HepG2 (cell line): ENCODE results near the gene ITPK1. TPM values are rescaled to one million over a fixed set of nuclear protein-coding genes. Genes with fewer than 3 reads are reported as not detected.

Experiments used
- ATM ChIP-seq: fragments of 450-650 bp; IDR thresholded peaks from 2 replicates; pipeline ENCODE4 v1.7.1; 2017; ENCODE audit warnings: mild to moderate bottlenecking, borderline replicate concordance
- CENPX ChIP-seq: sonication (generic); formaldehyde crosslinking; IDR thresholded peaks from 2 replicates; pipeline ENCODE4 v1.9.0; 2021; ENCODE audit warnings: mild to moderate bottlenecking, missing genetic modification reagents, moderate library complexity
- CHD4 ChIP-seq: fragments of 200-600 bp; sonication (generic); IDR thresholded peaks from 2 replicates; pipeline ENCODE4 v1.7.0; 2017; ENCODE audit warnings: mild to moderate bottlenecking, low read length, borderline replicate concordance
- ELF3 ChIP-seq: IDR thresholded peaks from 2 replicates; pipeline ENCODE4 v1.6.1; 2016; ENCODE audit warnings: missing genetic modification reagents, missing compliant biosample characterization
- GABPA ChIP-seq, 2 experiments: IDR thresholded peaks; 2 replicates each; pipeline ENCODE4 v1.6.1; 2011 to 2016; ENCODE audit warnings: low read depth in 2 of 2, low read length in 1 of 2, missing biosample characterization in 1 of 2, missing genetic modification characterization in 1 of 2
- HMG20B ChIP-seq: conservative IDR thresholded peaks from 2 replicates; pipeline ENCODE4 v1.6.1; 2016; ENCODE audit warnings: missing genetic modification reagents, missing compliant biosample characterization
- IRX3 ChIP-seq: sonication (generic); formaldehyde crosslinking; IDR thresholded peaks from 2 replicates; pipeline ENCODE4 v1.8.1; 2023; ENCODE audit warnings: mild to moderate bottlenecking, low read depth, missing genetic modification reagents, borderline replicate concordance
- NONO ChIP-seq, 2 experiments: fragments of 450-650 bp in 1 of 2; sonication (generic) in 1 of 2; formaldehyde crosslinking in 1 of 2; IDR thresholded peaks in 1 of 2; conservative IDR thresholded peaks in 1 of 2; 2 replicates each; pipeline versions ENCODE4 v1.6.1 to v1.8.0; 2017 to 2022; ENCODE audit warnings: mild to moderate bottlenecking in 1 of 2, missing genetic modification reagents in 1 of 2, moderate library complexity in 1 of 2
- PRMT3 ChIP-seq: sonication (generic); formaldehyde crosslinking; IDR thresholded peaks from 2 replicates; pipeline ENCODE4 v1.8.1; 2022; ENCODE audit warnings: low read depth, mild to moderate bottlenecking, moderate library complexity, missing genetic modification reagents, borderline replicate concordance
- RARA ChIP-seq: IDR thresholded peaks from 2 replicates; pipeline ENCODE4 v1.6.1; 2016; ENCODE audit warnings: missing genetic modification reagents, missing compliant biosample characterization
- SP2 ChIP-seq: sonication (generic); formaldehyde crosslinking; IDR thresholded peaks from 2 replicates; pipeline ENCODE4 v1.5.1; 2020; ENCODE audit warnings: mild to moderate bottlenecking, missing genetic modification reagents
- SRSF4 ChIP-seq: fragments of 200-400 bp; formaldehyde crosslinking; IDR thresholded peaks from one replicate; pipeline ENCODE4 v1.6.1; 2018; ENCODE audit warnings: mild to moderate bottlenecking, low read depth, low read length, moderate library complexity; ENCODE audit not compliant: poor library complexity, severe bottlenecking
- SRY ChIP-seq: sonication (generic); formaldehyde crosslinking; IDR thresholded peaks from 2 replicates; pipeline ENCODE4 v1.8.0; 2022; ENCODE audit warnings: mild to moderate bottlenecking, missing genetic modification reagents
- STAG1 ChIP-seq: sonication (generic); formaldehyde crosslinking; IDR thresholded peaks from 2 replicates; pipeline ENCODE4 v1.4.0; 2020; ENCODE audit warnings: missing genetic modification reagents
- TRIM24 ChIP-seq: sonication (generic); formaldehyde crosslinking; IDR thresholded peaks from 2 replicates; pipeline ENCODE4 v1.8.0; 2022; ENCODE audit warnings: mild to moderate bottlenecking, missing genetic modification reagents
- XRCC5 ChIP-seq: fragments of 200-400 bp; formaldehyde crosslinking; optimal IDR thresholded peaks from 2 replicates; pipeline ENCODE3; 2017; ENCODE audit warnings: mild to moderate bottlenecking, low read length
- ZBTB4 ChIP-seq: sonication (generic); formaldehyde crosslinking; IDR thresholded peaks from 2 replicates; pipeline ENCODE4 v1.4.0; 2020; ENCODE audit warnings: missing genetic modification reagents, mild to moderate bottlenecking, borderline replicate concordance
- ZFP36L2 ChIP-seq: sonication (generic); formaldehyde crosslinking; IDR thresholded peaks from 2 replicates; pipeline ENCODE4 v1.4.0; 2020; ENCODE audit warnings: missing genetic modification reagents
- ZNF34 ChIP-seq: sonication (generic); formaldehyde crosslinking; IDR thresholded peaks from 2 replicates; pipeline ENCODE4 v1.4.0; 2020; ENCODE audit warnings: mild to moderate bottlenecking, missing genetic modification reagents, borderline replicate concordance
- ZNF367 ChIP-seq: sonication (generic); formaldehyde crosslinking; IDR thresholded peaks from 2 replicates; pipeline ENCODE4 v1.4.0; 2020; ENCODE audit warnings: missing genetic modification reagents, borderline replicate concordance
- ZNF432 ChIP-seq: sonication (generic); formaldehyde crosslinking; IDR thresholded peaks from 2 replicates; pipeline ENCODE4 v1.5.0; 2020; ENCODE audit warnings: missing genetic modification reagents, mild to moderate bottlenecking, borderline replicate concordance
- ZNF460 ChIP-seq: sonication (generic); formaldehyde crosslinking; IDR thresholded peaks from 2 replicates; pipeline ENCODE4 v1.5.1; 2020; ENCODE audit warnings: missing genetic modification reagents, mild to moderate bottlenecking, borderline replicate concordance
- ZNF607 ChIP-seq: sonication (generic); formaldehyde crosslinking; IDR thresholded peaks from 2 replicates; pipeline ENCODE4 v1.5.1; 2020; ENCODE audit warnings: missing genetic modification reagents, mild to moderate bottlenecking, borderline replicate concordance
- ZNF710 ChIP-seq: sonication (generic); formaldehyde crosslinking; IDR thresholded peaks from 2 replicates; pipeline ENCODE4 v1.5.0; 2020; ENCODE audit warnings: mild to moderate bottlenecking, missing genetic modification reagents, borderline replicate concordance
- ZNF720 ChIP-seq: sonication (generic); formaldehyde crosslinking; IDR thresholded peaks from 2 replicates; pipeline ENCODE4 v1.4.0; 2020; ENCODE audit warnings: missing genetic modification reagents
- ZNF780A ChIP-seq: sonication (generic); formaldehyde crosslinking; IDR thresholded peaks from 2 replicates; pipeline ENCODE4 v1.8.0; 2022; ENCODE audit warnings: mild to moderate bottlenecking, missing genetic modification reagents, moderate library complexity
- polyA plus RNA-seq, 8 experiments: library from polyadenylated mRNA; depleted of rRNA in 3 of 8; stranded (reverse) in 7 of 8; unstranded in 1 of 8; fragments of >200 nt; fragmentation: Illumina TruSeq in 4 of 8; extraction: Trizol in 4 of 8; gene quantifications; 2 replicates each; pipeline versions ENCODE4 v1.2.1 to v1.2.3, GENCODE V29; 2011 to 2016; ENCODE audit warnings: low read depth in 4 of 8, missing spikeins in 1 of 8, mixed read lengths in 1 of 8; ENCODE audit not compliant: insufficient read depth in 1 of 8
- total RNA-seq, 5 experiments: library from RNA; depleted of rRNA; stranded (reverse); fragments of >200 nt; fragmentation: Illumina TruSeq; extraction: Trizol; gene quantifications; 2 replicates each; pipeline ENCODE4 v1.2.3, GENCODE V29; 2016; ENCODE audit warnings: low read depth in 1 of 5

Gene ITPK1
- total and polyA plus RNA-seq, 2 of the 13 experiments (the other 11 are each of a cell fraction or from before 2014, with no cell fraction given) = 20.5 to 47.5 TPM

GRCh38 chr14:93112891-93113677 lies 2.6 kb downstream of the ITPK1 start (continued):
- TF ChIP-seq PRMT3 (CRISPR knock-in tag) = no peak
- TF ChIP-seq ATM = no peak
- TF ChIP-seq SRSF4 = no peak
- no peak for TF ChIP-seq CHD4
- TF ChIP-seq NONO (IDR thresholded peaks at IDR 0.05) = no peak
- TF ChIP-seq NONO (CRISPR knock-in tag; conservative IDR thresholded peaks at IDR 0.05) = no peak
- no peak for TF ChIP-seq ZNF710 (CRISPR knock-in tag)
- no peak for TF ChIP-seq ZNF460
- TF ChIP-seq HMG20B (CRISPR knock-in tag) = no peak
- no peak for TF ChIP-seq ZNF780A
- TF ChIP-seq ZNF720 = no peak
- no peak for TF ChIP-seq RARA (CRISPR knock-in tag)
- TF ChIP-seq IRX3 (CRISPR knock-in tag) = no peak
- peak; percentile 60 for TF ChIP-seq STAG1
- no peak for TF ChIP-seq SRY (CRISPR knock-in tag)
- TF ChIP-seq ELF3 (CRISPR knock-in tag) = 0 out of 2 replicates have a peak, but pooled peaks have one; percentile 10
- no peak for TF ChIP-seq XRCC5
- no peak for TF ChIP-seq TRIM24 (CRISPR knock-in tag)
- no peak for TF ChIP-seq ZNF367 (CRISPR knock-in tag)
- TF ChIP-seq ZFP36L2 (CRISPR knock-in tag) = no peak
- TF ChIP-seq ZNF607 (CRISPR knock-in tag) = no peak
- no peak for TF ChIP-seq ZNF432 (CRISPR knock-in tag)
- 0 out of 2 replicates have a peak, but pooled peaks have one; percentile 50 for TF ChIP-seq ZNF34 (CRISPR knock-in tag)
- no peak for TF ChIP-seq CENPX
- no peak for TF ChIP-seq ZBTB4 (CRISPR knock-in tag)
- no peak for TF ChIP-seq GABPA (IDR thresholded peaks at IDR 0.05; ENCODE audit: low read depth, low read length)
- no peak for TF ChIP-seq GABPA (CRISPR knock-in tag; IDR thresholded peaks at IDR 0.05; ENCODE audit: low read depth)
- no peak for TF ChIP-seq SP2
